Measurements from ENCODE around the gene SLC6A5.

SLC6A5 gene

DNA sequence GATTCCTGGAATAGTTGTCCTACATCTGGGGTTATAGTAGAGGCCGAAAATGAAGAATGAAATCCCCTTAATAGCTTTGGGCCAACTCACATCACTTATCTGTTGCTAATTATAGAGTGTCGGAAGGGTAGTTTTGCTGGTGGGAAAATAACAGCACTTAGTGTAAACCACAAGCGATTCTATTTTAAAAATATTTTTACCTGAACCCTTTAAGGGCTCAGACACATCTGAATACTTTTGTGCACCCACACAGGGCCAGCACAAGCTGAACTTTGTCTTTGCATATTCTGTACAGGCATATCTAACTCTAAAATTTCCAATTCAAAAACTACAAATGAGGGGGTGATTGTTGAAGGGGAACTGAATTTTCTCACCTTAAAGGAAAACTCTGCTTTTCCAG, 27.6 kb downstream of the SLC6A5 start:
- no peak for DNase-seq

DNA sequence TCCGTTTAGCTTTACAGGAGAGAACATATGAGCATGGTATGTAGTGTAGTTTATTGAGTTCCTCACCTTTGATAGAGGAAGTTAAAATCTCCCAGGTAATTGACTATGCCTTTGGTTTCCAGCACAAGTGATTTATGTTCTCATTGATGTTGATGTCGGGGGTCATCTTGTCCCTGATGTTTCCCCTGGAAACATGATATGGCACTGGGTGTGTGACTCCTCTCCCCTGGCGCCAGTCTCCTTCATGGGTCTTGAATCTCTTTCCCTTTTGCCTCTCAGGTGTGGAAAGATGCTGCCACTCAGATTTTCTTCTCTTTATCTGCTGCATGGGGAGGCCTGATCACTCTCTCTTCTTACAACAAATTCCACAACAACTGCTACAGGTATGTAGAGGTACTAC, 28.3 kb downstream of the SLC6A5 start:
- no peak for DNase-seq

DNA sequence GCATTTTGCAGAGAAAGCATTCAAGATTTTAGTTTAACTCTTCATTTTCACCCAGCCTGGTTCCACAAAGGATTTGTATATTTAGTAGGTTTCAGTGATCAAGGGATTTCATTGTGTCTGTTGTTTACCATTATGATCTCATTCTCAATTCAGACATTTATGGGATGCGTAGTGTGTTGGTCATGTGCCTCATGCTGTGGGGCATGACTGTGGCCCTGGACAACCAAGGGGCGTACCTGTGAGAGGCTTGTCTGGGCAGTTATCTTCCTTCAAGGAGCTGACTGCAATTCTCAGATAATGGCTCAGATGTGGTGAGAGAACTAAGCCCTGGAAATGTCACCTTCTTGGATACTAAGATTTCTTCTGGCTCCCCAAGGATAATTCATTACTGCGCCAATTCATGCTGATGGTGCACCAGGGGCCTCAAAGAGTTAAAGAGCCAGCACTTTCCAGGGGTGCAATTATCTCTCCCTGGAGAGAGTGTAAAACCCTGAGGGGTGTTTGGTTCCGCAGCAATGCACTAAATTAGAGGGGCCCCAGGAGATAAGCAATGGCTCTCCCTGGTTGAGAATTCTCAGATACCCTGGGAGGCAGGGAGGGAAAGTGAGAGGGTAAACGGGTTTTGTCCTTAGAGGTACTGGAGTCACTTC, 32.2 kb downstream of the SLC6A5 start:
- no peak for DNase-seq

DNA sequence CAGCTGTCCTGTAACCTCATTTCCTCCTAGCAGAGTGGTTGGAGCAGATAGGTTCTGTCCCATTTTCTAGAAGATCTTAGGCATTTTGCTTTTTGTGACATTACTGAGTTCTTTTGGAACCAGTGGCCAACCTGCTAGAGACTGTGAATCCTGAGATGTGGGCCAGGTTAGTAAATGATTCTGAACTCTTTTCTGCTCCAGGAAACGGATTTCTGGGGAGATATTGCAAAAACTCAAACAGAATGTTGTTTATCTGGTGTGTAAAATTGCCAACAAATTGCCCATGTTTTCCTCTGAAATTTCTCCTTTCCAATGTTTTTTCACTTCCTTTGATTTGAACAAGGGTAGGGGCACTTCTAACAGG, 32.7 kb downstream of the SLC6A5 start:
- DNase-seq: no peak

DNA sequence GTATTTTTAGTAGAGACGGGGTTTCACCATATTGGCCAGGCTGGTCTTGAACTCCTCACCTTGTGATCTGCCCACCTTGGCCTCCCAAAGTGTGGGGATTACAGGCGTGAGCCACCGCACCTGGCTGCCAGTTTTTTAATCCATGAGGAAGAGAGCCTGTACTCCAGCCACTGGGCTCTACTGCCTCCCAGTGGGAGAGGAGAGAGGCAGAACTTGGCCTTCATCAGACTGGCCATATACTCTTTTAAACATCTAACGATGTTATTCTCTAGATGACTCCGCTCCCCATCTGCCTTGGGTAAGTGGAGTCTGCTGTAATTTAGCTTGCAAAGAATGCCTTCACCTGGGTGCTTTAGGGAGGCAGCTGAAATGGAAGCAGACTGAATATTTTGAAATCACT, 34.6 kb downstream of the SLC6A5 start:
- DNase-seq: no peak

DNA sequence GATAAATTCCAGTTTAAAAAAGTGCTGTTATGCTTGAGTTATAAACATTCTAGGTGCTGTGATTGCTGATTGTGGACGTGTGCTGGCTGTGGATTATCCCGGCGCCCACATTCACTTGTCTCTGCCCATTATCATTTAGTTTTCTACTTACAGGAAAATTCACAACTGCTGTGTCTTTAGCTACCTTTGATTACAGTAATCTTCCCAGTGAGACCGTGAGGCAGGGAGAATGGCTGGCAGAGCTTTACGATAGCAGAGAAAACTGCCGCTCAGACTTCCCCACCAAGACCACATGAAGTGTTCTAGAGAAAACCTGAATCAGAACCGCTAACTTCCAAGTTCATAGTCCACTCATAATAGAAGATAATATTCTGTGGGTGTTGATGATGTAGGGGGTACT, 35.4 kb downstream of the SLC6A5 start:
- no peak for DNase-seq

DNA sequence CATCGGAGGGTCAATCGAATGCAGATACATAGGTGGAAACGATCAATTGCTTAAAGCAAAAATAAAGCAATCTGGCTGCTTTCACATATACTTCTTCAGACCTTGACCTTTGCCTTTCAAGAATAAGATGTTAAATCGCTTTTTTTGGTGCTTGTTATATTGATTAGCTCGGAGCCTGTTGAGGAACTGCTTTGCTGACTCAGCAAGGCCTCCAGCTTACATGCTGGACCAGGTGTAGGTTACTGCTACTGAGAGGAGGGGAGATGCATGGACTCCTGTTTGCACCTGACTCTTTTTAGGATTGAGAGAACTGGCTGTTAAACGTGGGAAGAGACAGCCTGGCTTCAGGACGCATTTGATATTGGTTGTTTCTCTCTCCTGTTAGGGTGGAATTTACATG, 38.7 kb downstream of the SLC6A5 start:
- no peak for DNase-seq

DNA sequence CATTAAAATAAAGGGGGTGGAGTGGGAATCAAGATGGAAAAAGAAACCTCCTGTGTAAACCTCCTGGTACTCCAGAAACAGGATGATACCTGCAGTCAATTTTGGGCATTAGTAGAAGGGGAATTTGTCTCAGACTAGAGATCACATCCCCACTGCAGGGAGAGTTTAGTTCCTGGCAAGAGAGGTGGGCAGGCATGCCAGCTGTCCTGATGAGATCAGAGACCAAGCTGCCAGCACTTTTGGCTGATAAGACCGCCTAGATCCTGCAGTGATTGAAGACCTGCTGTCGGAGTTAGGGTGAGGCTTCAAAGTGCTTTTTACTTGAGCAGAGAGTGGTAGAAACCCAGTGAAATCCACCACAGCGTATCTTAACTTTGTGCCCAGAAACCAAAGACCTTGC, 40.3 kb downstream of the SLC6A5 start:
- DNase-seq: no peak

DNA sequence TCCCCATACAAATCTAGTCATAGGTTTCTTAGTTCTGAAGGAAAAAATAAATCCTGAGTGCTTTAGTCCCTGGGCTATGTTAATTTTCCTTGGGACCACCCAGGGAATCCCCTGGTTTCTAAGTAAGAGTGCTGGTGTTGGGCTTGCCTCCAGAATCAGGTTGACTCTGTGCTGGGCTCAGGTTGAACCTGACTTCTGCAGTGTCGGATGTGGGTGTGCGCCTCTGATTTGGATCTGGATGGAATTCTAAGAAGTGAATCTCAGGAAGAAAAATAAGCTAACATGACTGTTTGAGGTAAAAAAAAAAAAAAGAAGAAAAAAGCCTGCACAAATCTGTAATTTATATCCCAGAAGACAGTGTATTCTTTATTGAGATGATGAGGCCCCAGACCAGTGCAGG, 41.0 kb downstream of the SLC6A5 start:
- DNase-seq: no peak

DNA sequence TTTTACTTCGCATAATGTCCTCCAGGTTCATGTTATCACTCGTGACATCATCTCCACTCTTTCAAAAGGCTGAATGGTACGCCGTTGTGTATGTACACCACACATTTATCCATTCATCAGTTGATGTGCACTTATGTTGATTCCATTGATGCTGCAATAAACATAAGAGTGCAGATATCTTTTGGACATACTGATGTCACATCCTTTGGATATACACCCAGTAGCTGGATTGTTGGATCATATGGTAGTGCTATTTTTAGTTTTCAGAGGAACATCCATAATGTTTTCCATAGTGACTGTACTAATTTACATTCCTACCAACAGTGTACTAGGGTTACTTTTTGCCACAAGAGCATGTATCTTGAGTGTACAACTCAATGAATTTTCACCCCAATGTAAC, 45.0 kb downstream of the SLC6A5 start:
- no peak for DNase-seq

DNA sequence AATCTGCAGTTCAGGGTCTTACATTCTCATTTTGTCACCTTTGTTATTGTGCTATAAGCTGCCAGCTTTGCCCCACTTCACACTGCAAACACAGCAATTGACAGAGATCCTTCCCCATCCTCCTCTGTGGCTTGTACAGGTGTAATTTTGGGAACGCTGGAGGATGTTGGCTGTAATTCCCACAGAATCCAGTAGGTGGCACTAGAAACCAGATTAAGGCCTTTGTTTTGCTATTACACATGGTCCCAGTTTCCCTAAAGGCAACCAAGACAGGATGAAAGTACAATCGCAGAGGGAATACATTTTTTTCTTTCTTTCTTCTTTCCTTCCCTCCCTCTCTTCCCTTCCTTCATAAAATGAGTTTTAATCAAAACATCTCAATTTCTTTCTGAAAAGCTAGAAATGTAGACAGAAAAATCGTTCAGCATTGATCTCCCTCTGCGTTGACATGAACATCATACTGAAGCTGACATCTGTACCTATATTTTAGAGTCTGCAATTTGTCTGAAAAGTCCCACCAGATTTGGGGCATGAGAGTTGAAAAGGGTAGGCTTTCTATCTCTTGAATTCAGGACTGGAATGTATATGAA, 48.7 kb downstream of the SLC6A5 start:
- peak; percentile 47 to 66 (median 56) for DNase-seq

DNA sequence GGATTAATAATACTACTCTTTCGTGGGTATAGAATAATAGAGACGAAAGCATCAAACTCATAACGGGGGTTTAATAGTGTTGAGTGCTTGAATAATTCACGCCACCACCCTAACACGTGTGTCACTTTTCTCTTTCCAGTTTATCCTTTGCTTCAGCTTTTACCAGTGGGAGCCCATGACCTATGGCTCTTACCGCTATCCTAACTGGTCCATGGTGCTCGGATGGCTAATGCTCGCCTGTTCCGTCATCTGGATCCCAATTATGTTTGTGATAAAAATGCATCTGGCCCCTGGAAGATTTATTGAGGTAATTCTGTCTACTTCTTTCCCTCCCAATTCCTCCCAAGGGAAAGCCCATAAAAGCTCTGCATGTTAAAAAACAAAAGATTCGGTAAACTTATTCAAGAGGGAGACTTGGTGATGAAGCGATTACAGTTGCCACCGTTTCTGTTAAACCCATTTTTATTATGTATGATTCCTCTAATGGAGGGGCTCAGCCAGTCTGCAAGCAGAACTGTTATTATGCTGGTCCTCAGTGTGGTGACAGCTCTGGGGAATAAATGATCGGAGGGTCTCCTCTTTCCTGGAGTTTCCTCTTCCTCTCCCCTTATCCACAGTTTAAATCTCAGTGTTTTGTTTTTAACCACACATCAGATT, 52.9 kb downstream of the SLC6A5 start:
- DNase-seq: no peak

DNA sequence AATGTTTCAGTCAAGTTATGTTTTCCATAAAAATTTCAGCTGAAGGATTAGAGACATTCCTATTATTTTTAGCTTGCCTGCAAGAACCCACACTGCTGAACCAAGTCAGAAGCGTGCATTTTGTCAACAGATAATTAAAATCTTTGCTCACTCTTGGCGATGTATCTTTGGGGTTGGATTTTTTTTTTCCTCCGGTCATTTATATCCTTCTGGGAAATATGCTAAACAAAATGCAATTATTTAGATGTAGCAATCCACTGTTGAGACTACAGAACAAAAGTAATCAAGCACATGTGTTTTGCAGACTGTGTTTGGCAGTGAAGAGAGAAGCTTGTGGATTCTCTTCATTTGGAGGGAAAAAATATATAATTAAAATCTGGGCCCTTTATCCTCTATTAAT, 54.6 kb downstream of the SLC6A5 start:
- no peak for DNase-seq

DNA sequence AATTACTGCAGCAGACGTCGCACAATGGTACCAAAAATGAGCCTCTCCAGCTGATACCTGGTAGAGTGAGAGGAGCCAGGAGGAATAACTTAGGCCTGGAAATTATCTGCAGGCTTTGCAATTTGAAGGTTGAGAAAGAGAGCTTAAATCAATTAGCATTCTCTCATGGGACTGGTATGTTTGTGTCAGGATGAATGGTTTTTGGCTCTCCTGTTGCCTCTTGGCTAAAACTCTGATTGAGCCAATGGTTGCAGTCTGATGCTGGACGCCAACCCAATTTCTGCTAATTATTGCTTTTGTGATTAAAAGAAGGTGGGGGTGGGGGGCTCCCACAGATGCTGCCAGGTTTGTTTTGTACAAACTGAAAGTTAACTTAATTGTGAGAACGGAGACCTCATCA, 57.5 kb downstream of the SLC6A5 start:
- no peak for DNase-seq

DNA sequence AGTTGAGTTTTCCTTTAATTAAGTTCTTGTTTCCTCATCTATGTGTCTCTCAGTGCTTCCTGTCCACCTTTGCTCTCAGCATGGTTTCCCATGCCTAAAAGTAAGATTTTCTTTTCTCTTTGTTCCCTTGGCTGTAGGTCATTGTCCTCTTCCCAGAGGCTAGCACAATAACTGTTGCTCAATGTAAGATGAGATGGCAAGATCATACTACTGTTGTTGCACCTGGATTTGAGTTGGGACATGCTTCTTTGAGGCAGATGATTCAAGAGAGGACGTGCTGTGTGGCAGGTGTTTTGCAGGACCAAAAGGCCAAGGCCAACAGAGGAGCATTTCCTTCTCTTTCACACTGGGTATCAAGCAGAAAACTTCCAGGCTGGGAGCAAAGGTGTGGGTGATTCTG, 58.7 kb downstream of the SLC6A5 start:
- no peak for DNase-seq

DNA sequence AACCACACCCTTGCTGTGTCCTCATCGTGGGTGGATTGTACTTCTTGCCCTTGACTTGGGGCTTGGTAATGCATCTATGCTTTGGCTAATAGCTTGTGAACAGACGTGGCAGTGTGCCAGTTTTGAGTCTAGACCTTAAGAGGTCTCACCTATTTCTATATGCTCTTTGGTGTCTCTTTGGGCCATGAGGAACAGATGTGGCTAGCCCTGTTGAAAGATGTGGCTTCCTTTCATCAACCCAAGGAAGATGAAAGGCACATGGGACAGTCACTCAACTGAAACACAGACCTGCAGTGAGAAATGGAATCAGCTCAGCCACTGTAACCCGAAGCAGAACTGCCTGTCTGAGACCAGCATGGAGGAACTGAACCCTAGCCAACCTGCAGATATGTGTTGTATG, 62.0 kb downstream of the SLC6A5 start:
- no peak for DNase-seq

DNA sequence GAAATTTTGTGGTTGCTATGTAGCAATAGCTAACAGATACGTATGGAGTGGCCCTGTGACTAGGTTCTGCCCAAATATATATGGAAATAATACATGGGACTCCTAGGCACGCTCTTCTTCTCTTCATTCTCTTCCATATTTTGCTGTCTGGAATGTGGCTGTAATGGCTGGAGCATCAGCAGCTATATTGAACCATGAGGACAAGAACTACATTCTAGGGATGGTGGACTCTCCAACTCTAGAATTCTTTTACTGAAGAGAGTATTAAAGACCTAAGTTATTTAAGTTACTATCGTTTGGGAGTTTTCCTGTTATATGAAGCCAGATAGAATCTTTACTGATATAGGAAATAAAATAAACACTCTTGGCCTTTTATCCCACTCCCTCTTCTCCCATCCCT, 62.4 kb downstream of the SLC6A5 start:
- no peak for DNase-seq

DNA sequence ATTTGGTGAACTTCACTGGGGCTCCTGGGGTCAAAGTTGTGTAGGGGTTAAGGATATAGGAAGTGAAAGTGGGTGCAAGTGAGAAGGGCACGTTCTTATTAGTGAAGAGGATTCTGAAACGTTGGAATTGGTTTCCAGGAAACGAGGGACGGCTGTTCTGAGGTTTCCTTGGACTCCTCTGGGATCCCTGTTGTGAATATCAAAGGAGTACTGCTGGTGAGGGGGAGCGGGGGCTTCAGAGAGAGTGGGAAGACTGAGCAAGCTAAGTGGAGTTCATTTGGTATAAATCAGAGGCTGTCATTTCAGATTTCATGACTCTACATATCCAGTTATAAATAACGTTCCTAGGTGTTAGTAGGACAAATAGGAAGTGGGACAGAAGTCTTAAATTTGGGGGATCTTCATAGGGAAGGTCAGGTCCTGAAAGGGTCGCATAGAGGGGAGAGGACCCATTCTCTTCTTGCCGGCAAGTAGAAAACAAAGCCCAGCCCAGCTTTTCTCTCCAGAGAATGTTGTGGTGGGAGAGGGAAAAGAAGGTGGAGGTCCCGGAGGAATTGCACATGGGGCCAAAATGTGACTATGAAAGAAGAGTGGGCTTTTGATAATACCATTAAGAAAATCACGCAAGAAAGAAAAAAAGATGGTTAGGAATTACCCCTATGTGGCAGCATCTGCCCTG, 68.9 kb downstream of the SLC6A5 start:
- DNase-seq: no peak

DNA sequence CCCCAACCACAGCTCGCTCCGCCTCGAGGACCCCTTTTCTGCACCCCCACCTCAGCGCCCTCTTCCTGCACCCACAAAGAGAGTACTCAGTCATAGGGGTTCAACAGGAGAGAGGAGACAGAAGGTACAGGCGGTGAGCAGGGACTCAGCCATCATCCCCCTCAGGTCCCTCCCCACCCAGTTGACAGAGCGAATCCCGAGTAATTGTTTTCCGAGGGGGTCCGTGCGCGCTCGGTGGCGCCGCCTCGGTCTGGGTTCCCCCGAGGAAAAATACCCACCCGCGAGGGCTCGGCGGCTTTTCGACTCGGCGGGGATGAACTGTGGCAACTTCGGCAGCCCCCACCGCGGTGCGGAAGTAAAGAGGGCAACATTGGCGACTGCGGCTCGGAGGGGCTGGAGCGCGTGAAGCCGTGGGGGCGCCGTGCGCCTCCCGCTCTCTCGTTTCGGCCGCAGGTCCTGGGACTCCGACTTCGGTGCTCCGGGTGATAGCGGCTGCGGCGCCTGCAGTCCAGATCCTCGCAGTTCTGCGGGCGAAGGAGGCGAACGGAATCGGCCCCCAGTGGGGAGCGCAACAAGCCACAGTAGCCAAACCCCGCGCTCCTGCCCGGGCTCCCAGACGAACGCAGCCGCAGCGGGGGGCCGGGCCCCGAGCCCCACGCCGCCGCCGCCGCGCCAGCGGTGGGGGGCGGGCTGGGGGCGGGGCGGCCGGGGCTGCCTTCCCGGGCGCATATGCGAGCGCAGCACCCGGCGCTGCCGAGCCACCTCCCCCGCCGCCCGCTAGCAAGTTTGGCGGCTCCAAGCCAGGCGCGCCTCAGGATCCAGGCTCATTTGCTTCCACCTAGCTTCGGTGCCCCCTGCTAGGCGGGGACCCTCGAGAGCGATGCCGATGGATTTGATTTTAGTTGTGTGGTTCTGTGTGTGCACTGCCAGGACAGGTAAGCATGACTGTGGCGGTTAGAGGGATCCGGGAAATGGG, 69.7 kb downstream of the SLC6A5 start, which contains the start of gene NELL1:
Gene NELL1 (plus strand): TSS at position 743 of the 976 bp plus-strand sequence.
- DNase-seq: no peak

DNA sequence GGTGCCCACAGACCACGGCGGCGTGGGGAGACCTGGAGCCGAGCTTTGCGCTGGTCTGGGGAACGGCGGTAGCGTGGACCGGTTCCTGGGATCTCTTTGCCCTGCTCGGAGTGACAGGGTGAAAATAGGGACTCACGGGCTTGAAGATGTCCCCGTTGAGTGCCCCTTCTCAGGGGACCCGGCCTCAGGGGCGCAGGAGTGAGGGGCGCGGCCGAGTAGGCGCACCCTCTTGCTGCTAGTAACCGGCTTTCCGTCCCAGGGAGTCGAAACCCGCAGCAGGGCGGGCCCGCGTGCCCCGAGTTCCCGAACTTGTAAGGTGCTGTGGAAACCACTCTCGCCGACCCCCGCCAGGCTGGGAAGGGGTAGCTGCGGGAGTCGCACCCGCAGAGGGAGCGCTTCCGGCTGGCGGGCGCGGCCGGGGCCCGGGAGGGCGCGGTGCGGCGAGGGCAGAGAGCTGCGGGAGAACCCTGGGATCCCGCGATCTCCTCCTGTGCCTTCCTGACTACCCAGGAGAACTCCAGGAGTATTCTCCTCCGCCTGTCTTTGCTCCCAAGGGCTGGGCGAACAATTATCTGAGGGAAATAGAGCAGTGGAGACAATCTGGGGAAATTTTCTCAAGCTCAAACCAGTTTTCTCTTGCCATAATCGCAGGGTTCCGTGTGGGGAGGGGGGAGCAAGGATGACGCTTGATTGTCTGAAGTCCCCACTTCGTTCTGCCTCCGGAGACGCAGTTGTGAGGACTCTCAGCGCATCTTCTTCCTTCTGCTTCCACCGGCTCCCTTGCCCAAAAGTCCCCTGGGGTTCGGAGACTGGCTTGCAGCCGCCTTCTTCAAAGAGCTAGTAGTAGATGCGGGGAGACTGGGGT, 70.6 kb downstream of the SLC6A5 start:
- no peak for DNase-seq

DNA sequence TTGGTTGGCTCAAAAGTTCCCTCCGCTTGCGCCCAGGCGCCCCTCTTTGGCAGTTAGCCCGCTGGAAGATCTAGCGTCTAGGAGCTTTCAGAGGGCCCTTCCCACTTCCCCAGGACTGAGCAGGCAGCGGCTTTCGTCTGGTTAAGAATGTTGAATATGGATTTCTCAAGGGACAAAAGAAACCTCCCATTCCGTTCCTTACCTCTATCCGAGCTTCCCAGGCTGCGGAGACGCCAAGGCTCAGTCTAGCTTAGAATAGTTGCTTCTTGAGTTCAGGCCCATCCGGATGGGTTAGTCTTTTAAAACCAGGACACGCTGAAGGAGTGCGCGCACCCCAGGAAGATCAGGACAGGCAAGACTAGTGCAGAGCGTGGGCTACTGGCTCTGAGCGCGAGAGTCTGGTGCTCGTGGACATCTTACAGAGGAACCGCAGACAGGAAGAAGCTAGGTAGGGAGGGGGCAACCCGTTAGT, 71.6 kb downstream of the SLC6A5 start:
- DNase-seq: no peak
